GM18499 (cell line): ENCODE measurements around the gene TMC5.
A peak's percentile ranks its signal among the peaks of the same experiment; 100 is the strongest.

ENCODE experiments used
- ATAC-seq: cut with Tn5 transposase; IDR thresholded peaks from one replicate; pipeline ENCODE4 v1.9.1; 2021; ENCODE audit warnings: moderate number of reproducible peaks; ENCODE audit not compliant: insufficient read depth, unreplicated experiment

TMC5 gene

DNA sequence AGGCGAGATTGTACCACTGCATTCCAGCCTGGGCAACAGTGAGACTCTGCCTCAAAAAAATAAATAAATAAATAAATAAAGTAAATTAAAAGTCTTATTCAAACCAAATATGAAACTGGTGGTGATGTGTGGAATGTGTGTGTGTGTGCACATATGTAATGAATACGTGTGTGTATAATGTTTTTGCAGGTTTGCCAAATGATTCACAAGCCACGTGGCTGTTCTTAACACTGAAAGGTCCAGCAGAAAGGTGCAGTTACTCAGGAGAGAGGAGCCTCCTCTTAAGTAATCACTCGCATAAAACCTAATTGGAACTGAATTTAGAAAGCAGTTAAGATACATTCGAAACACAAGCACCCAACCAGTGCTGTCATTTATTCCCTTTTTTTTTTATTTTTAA, 81.3 kb downstream of the TMC5 start:
- no peak for ATAC-seq

DNA sequence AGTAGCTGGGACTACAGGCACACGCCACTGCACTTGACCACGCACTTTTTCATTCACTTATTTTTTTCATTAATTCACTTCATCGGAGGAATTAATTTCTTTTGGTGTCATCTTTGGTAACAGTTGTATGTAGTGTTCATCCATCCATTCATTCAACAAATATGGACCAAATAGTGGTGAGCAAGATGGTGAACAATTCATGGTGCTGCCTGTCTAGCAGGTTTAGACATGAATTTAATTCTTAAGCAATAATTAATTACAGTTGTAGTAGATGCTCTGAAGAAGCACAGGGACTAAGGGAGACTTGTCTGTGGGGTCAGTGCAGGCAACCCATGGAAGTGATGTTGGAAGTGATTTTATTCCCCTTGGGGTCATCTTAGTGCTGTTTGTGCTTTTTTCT, 81.8 kb downstream of the TMC5 start:
- ATAC-seq = no peak

DNA sequence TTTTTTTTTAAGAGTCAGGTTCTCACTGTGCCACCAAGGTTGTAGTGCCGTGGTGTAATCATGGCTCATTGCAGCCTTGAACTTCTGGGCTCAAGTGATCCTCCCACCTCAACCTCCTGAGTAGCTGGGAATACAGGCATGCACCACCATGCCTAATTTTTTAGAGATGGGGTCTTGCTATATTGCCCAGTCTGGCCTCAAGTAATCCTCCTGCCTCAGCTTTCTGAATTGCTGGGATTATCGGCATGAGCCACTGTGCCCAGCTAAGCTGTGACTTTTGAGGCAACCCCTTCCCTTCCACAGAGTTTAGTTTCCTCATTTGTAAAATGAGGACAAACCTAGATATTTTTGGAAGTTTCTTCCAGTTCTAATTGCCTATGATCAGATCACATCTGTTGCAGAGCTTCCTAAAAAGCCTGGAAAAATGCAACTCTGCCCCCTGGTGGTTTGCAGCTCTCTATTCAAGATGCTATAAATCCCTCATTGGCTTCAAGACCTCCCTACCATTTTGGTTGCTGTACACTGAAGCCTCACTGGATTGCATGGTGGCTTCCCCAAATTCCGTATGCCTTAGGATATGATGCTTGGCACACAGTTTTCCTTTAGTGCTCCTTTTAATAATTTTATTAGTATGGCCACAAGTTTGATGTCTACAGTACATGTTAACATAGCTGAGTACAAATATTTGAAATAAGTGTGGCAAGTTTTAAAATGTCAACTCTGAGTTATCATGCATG, 84.9 kb downstream of the TMC5 start:
- ATAC-seq = no peak

DNA sequence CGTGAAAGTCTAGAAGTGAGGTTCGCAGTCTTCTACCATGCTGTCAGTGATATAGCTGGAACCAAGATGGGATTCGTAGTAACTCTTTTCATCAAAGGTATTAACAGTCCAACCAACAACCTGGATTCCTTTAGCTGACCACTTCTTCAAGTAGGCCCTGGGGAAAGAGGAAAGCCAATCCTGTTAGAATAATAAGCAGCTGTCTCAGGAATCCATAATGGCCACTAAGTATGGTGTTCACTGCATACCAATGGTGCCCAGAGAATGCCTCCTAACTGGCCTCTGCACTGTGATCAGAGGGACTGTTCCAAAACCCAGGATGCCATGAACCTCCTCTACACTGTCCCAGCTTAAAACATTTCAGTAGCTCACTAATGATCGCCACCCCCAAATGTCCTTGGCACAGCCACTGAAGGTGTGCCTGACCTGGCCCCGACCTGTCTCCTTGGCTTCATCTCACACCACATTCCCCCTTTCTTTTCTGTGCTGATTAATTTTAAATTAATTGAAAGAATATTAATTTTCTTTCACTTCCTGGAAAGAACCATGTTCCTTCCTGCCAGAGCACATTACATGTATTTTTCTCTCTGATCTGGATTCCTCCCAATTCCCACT, 85.9 kb downstream of the TMC5 start:
- no peak for ATAC-seq

DNA sequence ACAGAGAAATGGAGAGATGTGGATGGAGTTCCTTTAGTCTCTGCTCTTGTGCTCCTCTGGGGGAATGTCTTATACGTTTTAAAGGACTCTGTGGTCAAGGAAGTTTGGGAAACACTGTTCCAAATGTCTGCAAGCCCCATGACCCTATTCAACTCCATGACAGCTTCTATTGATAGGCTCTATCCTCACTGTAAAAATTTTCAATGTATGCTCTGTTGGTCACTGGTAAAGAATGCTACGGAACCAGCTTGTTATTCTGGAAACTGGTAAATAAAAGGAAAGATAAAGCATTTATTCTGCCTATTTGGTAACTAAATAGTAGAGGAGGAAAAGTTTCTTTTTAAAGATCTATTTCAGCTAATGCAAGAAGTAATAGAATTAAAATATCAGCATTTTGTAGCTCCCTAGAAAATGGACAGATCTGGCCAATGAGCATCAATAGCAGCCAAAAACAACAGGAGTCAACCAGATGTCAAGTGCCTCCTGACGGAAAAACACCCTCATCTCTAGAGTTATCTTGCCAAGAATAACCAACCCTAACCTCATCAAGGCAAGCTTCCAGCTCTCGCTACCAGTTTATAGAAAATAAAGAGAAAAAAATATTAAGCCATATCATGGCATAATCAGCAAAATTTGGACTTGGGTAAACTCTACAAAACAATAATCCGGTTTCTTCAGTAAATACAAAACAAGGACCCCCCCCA, 88.1 kb downstream of the TMC5 start:
- no peak for ATAC-seq

DNA sequence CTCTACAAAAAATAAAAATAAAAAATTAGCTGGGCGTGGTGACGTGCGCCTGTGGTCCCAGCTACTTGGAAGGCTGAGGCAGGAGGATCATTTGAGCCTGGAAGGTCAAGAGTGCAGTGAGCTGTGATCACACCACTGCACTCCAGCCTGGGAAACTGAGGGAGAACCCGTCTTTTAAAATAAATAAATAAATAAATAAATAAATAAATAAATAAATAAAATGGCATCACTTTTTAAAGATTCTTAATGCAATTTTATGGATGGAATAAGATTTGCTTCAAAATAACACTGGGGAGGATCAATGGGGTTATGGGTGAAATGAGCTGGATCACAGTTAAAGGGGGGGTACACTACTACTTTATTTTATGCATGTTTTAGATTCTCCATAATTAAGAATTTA, 89.3 kb downstream of the TMC5 start:
- no peak for ATAC-seq

DNA sequence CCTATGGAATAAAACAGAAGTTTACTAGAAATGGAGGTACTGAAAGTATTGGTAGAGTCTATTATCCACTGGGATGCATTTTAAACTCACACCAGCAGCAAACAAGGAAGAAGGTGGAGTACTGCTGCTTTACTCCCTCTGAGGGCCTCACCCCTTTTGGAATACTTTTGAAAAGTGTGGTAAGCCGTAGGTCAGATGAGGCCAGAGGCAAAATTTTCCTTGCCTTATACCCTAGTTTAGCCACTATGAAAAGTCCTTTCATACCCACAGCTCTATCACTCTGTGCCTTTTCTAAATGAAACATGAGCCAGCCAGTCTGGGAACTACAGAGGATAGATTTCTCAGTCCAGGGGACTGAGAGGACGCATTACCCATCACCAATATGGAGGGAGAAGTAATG, 90.2 kb downstream of the TMC5 start:
- no peak for ATAC-seq

DNA sequence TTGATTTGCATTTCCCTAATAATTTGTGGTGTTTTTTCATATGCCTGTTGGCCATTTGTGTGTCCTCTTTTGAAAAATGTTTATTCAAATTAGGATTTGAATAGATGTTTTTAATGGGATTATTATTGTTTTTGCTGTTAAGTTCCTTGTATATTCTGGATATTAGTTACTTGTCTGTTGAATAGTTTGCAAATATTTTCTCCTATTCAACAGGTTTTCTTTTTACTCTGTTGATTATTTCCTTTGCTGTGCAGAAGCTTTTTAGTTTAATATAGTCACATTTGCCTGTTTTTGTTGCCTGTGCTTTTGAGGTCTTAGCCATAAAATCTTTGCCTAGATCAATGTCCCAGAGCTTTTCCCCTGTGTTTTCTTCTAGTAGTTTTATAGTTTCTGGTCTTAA, 94.6 kb downstream of the TMC5 start:
- ATAC-seq = no peak

DNA sequence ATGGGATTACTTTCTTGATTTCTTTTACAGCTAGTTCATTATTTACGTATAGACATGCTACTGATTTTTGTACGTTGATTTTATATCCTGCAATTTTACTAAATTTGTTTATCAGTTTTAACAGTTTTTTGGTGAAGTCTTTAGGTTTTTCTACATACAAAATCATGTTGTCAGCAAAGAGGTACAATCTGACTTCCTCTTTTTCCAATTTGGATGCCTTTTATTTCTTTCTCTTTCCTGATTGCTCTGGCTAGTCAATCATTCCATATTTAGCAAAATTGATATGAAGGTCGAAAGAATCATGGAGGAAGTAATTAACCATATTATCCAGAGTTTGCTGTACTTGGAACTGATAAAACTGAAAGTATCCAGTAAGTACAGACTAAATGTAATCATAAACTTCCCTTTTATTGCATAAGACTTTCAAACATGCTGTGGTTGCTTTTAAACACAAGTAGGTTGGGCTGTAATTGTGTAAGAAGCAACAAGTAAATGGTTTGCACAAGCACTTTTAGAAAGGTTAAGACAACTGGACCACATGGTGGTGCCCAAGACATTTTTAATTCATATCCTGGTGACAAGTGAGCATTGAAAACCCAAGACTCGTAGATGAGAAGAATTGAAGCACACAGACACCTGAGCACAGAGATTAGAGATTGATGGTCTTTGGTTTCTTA, 95.8 kb downstream of the TMC5 start:
- no peak for ATAC-seq

DNA sequence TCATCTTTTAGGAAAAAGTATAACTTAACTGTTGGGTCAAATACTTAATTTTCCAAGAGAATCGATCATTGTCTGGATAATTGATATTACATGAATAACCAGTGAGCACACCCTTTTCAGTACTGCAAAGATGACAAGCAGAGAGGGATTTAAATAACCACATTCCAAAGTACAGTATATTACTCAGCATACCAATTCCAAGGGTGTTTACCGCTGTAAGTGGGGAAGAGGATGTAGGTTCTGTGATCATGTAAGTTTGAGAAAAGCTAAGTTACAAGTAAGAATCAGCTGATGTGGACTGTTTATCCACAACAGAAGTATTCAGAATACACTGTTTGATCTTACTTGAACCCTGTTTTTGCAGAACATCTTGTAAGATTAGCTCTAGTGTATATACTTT, 98.1 kb downstream of the TMC5 start:
- no peak for ATAC-seq

DNA sequence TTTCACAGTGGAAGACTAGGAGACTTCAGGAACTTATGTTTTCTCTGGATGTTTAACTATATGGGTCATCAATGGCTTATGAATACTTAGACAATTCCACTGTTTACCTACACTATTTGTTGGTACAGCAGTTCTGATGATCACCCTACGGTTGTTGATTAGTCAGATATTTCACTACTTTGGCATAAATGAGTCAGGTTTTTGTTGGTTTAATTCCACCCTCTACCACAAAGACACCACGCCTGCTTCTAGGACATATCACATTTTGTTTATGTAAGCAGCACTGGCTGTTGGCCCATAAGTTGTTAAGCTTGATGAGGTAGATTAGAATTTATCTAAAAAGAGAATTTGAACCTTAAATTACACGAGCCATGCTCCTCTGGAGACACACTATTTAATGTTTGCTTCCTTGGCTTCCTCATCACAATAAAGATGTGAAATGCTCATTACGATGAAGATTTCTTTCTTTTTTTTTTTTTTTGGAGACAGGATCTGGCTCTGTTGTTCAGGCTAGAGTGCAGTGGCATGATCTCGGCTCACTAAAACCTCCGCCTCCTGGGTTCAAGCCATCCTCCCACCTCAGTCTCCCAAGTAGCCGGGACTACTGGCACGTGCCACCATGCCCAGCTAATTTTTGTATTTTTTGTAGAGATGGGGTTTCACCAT, 99.9 kb downstream of the TMC5 start:
- no peak for ATAC-seq

DNA sequence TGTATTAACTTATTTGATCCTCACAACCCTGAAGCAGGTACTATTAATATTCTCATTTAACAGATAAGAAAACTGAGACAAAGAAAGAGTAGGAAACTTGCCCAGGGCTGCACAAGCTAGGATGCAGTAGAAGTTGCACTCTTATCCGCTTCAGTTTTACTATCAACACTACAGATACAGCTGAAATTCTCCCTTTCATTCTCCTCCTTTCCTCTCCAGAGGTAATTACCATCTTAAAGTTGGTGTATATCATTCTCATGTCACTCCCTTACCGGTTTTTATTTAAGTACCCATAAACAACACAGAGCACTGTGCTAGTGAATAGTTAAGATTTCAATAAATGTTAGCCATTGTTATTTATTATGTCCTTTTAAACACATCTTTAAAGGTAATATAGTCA, 100.7 kb downstream of the TMC5 start:
- no peak for ATAC-seq

DNA sequence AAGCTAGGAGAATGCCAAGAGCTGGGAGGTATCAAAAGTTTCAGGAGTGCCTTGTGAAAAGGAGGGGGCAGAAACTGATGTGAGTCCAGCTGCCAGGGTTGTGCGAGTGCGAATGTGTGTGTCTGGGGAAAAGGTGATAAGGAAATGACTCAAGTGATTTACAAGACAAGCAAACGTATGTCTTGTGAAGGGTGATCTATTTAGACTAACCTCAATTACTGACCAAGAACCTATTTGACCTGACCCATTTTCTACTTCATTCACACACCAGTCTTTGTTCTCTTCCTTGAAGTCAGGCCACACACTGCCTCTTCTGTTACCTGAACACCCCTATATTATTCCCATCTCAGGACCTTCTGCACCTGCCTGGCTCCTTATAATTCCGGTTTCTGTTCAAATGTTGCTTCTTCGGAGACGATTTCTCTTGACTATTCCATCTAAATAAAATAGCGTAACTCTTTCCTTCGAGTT, 103.2 kb downstream of the TMC5 start:
- no peak for ATAC-seq

DNA sequence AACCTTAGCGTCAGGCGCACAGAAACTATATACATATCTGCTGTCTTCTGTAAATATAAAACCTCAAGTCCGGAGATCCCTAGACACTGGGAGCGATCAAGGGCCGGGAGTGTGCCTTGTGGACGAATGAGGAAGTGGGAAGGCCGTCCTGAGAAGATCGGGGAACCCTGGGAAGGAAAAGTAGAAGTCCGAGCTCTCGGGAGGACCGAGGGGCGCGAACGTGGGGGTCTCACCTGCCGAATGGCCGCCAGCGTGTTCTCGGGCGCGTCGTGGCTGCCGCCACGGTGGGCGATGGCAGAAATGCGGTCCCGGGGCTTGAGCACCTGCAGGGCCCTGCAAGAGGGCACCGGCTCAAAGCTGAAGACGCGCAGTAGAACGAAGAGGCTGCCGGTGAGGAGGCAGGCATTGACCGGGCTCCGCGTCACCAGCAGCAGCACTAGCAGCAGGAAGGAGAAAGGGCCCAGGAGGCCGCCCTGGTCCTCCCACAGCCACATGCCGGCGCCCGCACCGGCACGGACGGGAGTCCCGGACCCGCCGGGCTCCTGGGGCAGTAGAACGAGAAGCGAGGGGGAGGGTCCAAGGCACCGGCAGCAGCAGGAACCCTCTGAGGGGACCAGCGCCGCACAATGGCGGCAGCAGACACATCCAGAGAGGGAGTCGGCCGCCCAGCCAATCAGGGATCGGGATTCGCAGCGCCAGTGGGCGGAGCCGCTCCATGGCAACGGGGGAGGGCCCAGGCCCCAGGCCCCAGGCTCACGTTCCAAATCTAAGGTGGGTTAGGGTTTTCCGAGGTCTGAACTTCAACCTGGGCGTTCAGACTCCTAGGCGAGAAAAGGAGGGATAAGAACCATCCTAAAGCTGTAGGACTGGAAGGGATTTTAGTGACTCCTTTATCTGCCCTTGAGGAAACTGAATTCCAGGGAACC, 104.1 kb downstream of the TMC5 start, which contains the start of gene GDE1:
TSS of gene GDE1 (minus strand) at position 628 of the 926 bp plus-strand sequence. CDS start at position 494, 134 bp downstream.
- peak; percentile 54 for ATAC-seq

DNA sequence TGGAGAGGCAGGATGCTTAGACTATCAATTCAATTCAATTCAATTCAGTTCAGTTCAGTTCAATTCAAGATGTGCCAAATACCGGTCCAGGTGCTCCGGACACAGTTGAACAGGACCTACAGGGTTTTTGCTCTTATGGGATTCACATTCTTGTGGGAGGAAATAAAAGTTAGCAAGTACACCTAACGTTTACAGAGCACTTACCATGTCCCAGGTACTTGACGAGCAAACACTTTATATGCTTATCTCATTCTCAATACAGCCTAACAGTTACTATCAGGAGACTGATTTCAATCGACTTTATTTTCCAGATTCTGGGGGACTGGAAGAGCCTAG, 104.7 kb downstream of the TMC5 start:
- no peak for ATAC-seq

DNA sequence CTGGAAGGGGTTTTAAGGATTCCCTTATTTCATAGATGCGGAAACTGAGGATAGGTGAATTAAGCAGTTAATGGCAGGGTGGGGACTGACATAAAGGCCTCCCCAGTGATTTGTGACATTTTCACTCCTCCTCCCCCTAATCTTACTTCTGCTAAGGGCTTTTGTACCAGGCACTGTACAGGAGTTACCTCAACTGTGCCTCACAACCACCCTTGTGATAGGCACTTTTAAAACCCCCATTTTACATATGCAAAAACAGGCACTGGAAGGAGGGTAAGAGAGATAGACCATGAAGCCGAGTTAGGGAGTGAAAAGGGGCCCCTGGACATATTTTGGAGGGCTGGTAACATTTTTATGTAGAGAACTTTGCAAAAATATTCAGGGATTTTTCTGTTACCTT, 105.1 kb downstream of the TMC5 start:
- ATAC-seq = no peak

DNA sequence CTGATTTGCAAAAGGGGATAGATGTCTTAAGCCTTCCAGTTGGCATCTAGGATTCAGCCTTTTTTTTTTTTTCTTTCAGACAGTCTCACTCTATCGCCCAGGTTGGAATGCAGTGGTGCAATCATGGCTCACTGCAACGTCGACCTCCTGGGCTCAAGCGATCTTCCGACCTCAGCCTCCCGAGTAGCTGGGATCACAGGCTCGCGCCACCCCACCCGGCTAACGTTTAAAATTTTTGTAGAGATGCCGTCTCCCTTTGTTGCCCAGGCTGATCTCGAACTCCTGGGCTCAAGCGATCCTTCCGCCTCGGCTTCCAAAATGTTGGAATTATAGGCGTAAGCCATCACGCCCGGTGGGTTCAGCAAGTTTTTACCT, 105.5 kb downstream of the TMC5 start:
- ATAC-seq = no peak

DNA sequence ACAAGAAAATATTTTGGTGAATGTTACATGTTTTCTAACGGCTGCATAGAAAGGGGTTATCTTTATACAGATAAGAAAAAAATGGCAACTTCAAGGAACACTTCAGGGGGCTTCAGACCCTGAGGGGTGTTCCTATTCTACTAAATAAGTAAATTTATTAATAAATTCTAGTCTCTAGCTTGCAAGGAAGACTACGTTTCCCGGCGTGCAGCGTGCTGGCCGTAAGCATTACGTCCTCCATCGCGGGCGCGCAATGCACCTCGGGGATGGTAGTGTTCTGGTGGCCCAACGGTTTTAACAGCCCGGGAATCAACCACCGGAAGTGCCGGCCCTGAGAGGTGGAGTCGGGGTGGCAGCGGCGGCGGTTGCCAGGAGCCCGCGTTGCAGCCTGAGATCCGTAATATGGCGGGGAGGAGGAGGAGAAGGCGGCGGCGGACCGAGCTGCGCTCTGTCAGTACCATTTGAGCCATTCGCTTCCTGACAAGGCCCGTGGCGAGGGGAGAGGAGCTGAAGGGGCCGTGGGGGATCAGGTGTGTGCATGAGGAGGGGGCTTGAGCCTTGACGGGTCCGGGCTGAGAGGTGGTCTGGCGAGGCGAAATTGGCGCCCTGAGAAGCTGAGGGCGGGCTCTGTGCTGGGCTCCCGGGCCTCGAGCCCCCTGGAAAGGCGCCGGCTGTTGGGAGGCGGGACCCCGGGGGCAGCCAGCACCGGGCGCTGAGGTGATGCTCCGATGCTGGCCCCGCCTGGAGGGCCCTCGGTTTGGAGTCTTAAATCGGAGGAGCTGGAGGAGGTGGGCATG, 106.1 kb downstream of the TMC5 start, which contains the start of gene CCP110:
TSS of gene CCP110 (plus strand) at position 384 of the 797 bp plus-strand sequence. CDS start 3,940 bp downstream, outside the sequence.
- ATAC-seq = no peak

DNA sequence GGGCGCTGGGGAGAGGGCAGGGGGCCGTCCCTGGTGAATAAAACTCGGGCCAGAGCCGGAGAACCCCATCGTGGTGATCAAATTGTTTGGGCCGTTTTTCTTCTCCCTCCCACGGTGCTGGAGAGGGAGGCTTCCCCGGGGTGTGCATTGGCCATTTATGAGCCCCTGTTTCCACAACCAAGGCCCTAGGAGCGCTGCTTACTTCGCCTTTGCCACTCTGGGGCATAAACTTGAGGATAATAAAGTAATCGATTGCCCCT, 106.6 kb downstream of the TMC5 start:
- no peak for ATAC-seq
